B cell (primary cell): ENCODE results near the gene L3MBTL1. TPM values are rescaled to one million over a fixed set of nuclear protein-coding genes. Genes with fewer than 3 reads are reported as not detected.

Experiments used
- ATAC-seq: fragments of 200-7000 bp; cut with Tn5 transposase; one replicate; pipeline ENCODE4 v1.10.0; 2021; ENCODE audit warnings: low read depth, mild to moderate bottlenecking, moderate number of reproducible peaks, moderate library complexity
- CTCF ChIA-PET: fragments of 350-600 bp; sonication (Branson Sonifier 250); formaldehyde crosslinking; loops from one replicate; lab custom pipeline; 2021; ENCODE audit warnings: antibody characterized with exemption, inconsistent platforms; lab: Charles Lee
- POLR2A ChIA-PET: fragments of 350-600 bp; sonication (Branson Sonifier 250); formaldehyde crosslinking; loops from one replicate; lab custom pipeline; 2021; ENCODE audit warnings: antibody characterized with exemption; lab: Charles Lee
- DNase-seq: peaks from one replicate; pipeline ENCODE4 v3.0.0; 2013
- H2AFZ ChIP-seq: 2 replicates; pipeline ENCODE4 v1.6.1; 2012; ENCODE audit warnings: mild to moderate bottlenecking, low read depth, low read length; ENCODE audit not compliant: insufficient read depth, poor library complexity, severe bottlenecking
- H3K27ac ChIP-seq, 2 donors: 1 replicate in 1 of 2; 2 replicates in 1 of 2; pipeline ENCODE4 v1.5.1; 2012 to 2013; ENCODE audit warnings: low read length in 2 of 2, mild to moderate bottlenecking in 2 of 2, moderate library complexity in 1 of 2
- H3K27me3 ChIP-seq, 4 experiments: fragments of 200-600 bp in 1 of 4; sonication (generic) in 1 of 4; replicated peaks in 1 of 4; 1 replicate in 2 of 4; 2 replicates in 2 of 4; pipeline versions ENCODE4 v1.6.1 to v1.7.0; 2013 to 2016; ENCODE audit warnings: low read length in 3 of 4, mild to moderate bottlenecking in 2 of 4, mixed read lengths in 1 of 4, moderate library complexity in 1 of 4; ENCODE audit not compliant: insufficient read depth in 4 of 4, control insufficient read depth in 3 of 4; ENCODE audit errors: control extremely low read depth in 1 of 4
- H3K36me3 ChIP-seq, 2 experiments: replicated peaks in 1 of 2; 1 replicate in 1 of 2; 2 replicates in 1 of 2; pipeline versions ENCODE4 v1.6.1 to v1.7.1; 2013; ENCODE audit warnings: low read length in 1 of 2; ENCODE audit not compliant: insufficient read depth in 2 of 2, control insufficient read depth in 1 of 2; ENCODE audit errors: control extremely low read depth in 1 of 2, extremely low read depth in 1 of 2
- H3K4me1 ChIP-seq, 2 donors: fragments of 200-600 bp in 1 of 2; sonication (generic) in 1 of 2; 1 replicate in 1 of 2; 2 replicates in 1 of 2; pipeline versions ENCODE4 v1.5.1 to v1.6.1; 2013 to 2017; ENCODE audit warnings: low read length in 2 of 2; ENCODE audit not compliant: control insufficient read depth in 2 of 2, insufficient read depth in 2 of 2
- H3K4me2 ChIP-seq: replicated peaks from 2 replicates; pipeline ENCODE3; 2012; ENCODE audit warnings: mild to moderate bottlenecking, low read depth, low read length; ENCODE audit not compliant: poor library complexity, severe bottlenecking
- H3K4me3 ChIP-seq, 5 experiments: fragments of 200-600 bp in 1 of 5; sonication (generic) in 1 of 5; 1 replicate in 3 of 5; 2 replicates in 2 of 5; pipeline versions ENCODE4 v1.5.1 to v1.7.0; 2011 to 2016; ENCODE audit warnings: low read length in 4 of 5, mild to moderate bottlenecking in 4 of 5, low read depth in 2 of 5, control low read depth in 1 of 5, moderate library complexity in 1 of 5; ENCODE audit not compliant: insufficient read depth in 1 of 5; ENCODE audit errors: control extremely low read depth in 1 of 5, extremely low read depth in 1 of 5
- H3K79me2 ChIP-seq: fragments of 200-600 bp; sonication (generic); one replicate; pipeline ENCODE4 v1.6.0; 2016; ENCODE audit warnings: low read length; ENCODE audit not compliant: control insufficient read depth, insufficient read depth
- H3K9ac ChIP-seq: fragments of 200-600 bp; sonication (generic); 2 replicates; pipeline ENCODE4 v1.6.1; 2017; ENCODE audit warnings: mild to moderate bottlenecking, low read length, moderate library complexity
- H3K9me3 ChIP-seq, 3 donors: one replicate each; pipeline versions ENCODE4 v1.6.1 to v1.7.1; 2013; ENCODE audit warnings: low read length in 2 of 3; ENCODE audit not compliant: control insufficient read depth in 2 of 3, insufficient read depth in 1 of 3; ENCODE audit errors: control extremely low read depth in 1 of 3
- H4K20me1 ChIP-seq: 2 replicates; pipeline ENCODE4 v1.6.0; 2012; ENCODE audit warnings: mild to moderate bottlenecking, low read length; ENCODE audit not compliant: insufficient read depth, control insufficient read depth, poor library complexity, severe bottlenecking
- H3K27ac Mint-ChIP-seq: one replicate; pipeline ENCODE4 v1.8.0; 2021; ENCODE audit warnings: mixed read lengths
- H3K27me3 Mint-ChIP-seq: one replicate; pipeline ENCODE4 v1.8.0; 2021; ENCODE audit warnings: mixed read lengths
- H3K4me1 Mint-ChIP-seq: one replicate; pipeline ENCODE4 v1.8.0; 2021; ENCODE audit warnings: mixed read lengths
- H3K4me3 Mint-ChIP-seq: one replicate; pipeline ENCODE4 v1.8.0; 2021; ENCODE audit warnings: mixed read lengths
- H3K9me3 Mint-ChIP-seq: one replicate; pipeline ENCODE4 v1.8.0; 2022; ENCODE audit warnings: mixed read lengths; ENCODE audit not compliant: insufficient read depth
- CTCF ChIP-seq: fragments of 200-600 bp; IDR thresholded peaks from one replicate; pipeline ENCODE4 v1.8.0; 2022; ENCODE audit warnings: antibody characterized with exemption, mild to moderate bottlenecking
- EZH2 ChIP-seq: IDR thresholded peaks from 2 replicates; pipeline ENCODE4 v1.6.1; 2012; ENCODE audit warnings: borderline replicate concordance, low read depth, mild to moderate bottlenecking, moderate library complexity, low read length; ENCODE audit not compliant: insufficient read depth, poor library complexity, severe bottlenecking
- WGBS: methylation state at CpG from one replicate; pipeline ENCODE4 v1.1.5; 2013; ENCODE audit warnings: missing lambda C conversion rate; ENCODE audit not compliant: insufficient coverage; 5-methylcytosine and 5-hydroxymethylcytosine counted together
- intact Hi-C: fragments of 100-400 bp; cut with micrococcal nuclease; formaldehyde crosslinking; loops from one replicate; pipeline ENCODE4 v1.10.0; 2022
- polyA plus RNA-seq: library from polyadenylated mRNA; depleted of rRNA; stranded (reverse); fragments of >200 nt; gene quantifications from 2 replicates; pipeline ENCODE4 v1.2.3, GENCODE V29; 2012
- total RNA-seq, 2 donors: library from RNA; stranded (reverse); fragments of 120-200 nt in 1 of 2; gene quantifications; 1 replicate in 1 of 2; 2 replicates in 1 of 2; pipeline versions ENCODE4 v1.2.3 to v1.2.4, GENCODE V29; 2013 to 2022

The L3MBTL1 gene
- total and polyA plus RNA-seq, 2 donors (not counting 1 experiment from before 2014, with no cell fraction given): 15.6 to 31.4 TPM

- no peak overlapping the region for H3K27ac ChIP-seq
- ChIA-PET CTCF (no interaction called here), POLR2A (no interaction called here)
- no peaks in the 10 kb centered on the region for H3K4me1 ChIP-seq
- H4K20me1 ChIP-seq: no peaks in the 10 kb centered on the region
- H3K27ac Mint-ChIP-seq: no peak overlapping the region
- no peaks in the 10 kb centered on the region for H3K4me1 Mint-ChIP-seq
- H3K9me3 Mint-ChIP-seq: no peaks in the 10 kb centered on the region
- H3K4me3 Mint-ChIP-seq: no peak overlapping the region
- 71% methylated on average over 4 of the region's 5 CpGs for WGBS
- DNase-seq (no peak), ATAC-seq (no peak)
- no peak overlapping the region for H3K4me2 ChIP-seq
- H3K79me2 ChIP-seq: no peaks in the 10 kb centered on the region
- no peaks in the 10 kb centered on the region for H3K27me3 ChIP-seq
- no peak for TF ChIP-seq CTCF
- no peak for TF ChIP-seq EZH2
- no peaks in the 10 kb centered on the region for H3K36me3 ChIP-seq
- no peak overlapping the region for H2AFZ ChIP-seq
- H3K4me3 ChIP-seq: no peak overlapping the region
- H3K9ac ChIP-seq: no peak overlapping the region
- intact Hi-C loops: no loop called here
- no peaks in the 10 kb centered on the region for H3K27me3 Mint-ChIP-seq
- peaks cover 0 to 3% (median under 1%) of the 10 kb centered on the region in 3 donors for H3K9me3 ChIP-seq
Observed at GRCh38 chr20:43525021-43525420, 17.5 kb downstream of the L3MBTL1 start.

- WGBS: 93% methylated on average over 6 of the region's 8 CpGs
Observed at GRCh38 chr20:43528258-43528875, 20.9 kb downstream of the L3MBTL1 start.

More at GRCh38 chr20:43528258-43528875, 20.9 kb downstream of the L3MBTL1 start:
- Mint-ChIP-seq H3K9me3 (no peaks in the 10 kb centered on the region), H3K27me3 (no peaks in the 10 kb centered on the region), H3K27ac (no peak overlapping the region), H3K4me1 (no peaks in the 10 kb centered on the region), H3K4me3 (no peak overlapping the region)
- intact Hi-C loops: no loop called here
- Histone ChIP-seq H3K27me3 (no peaks in the 10 kb centered on the region), H4K20me1 (no peaks in the 10 kb centered on the region), H3K27ac (no peak overlapping the region), H3K9me3 (no peaks in the 10 kb centered on the region), H2AFZ (no peak overlapping the region), H3K36me3 (no peaks in the 10 kb centered on the region), H3K4me3 (no peak overlapping the region), H3K4me2 (no peak overlapping the region), H3K79me2 (no peaks in the 10 kb centered on the region), H3K4me1 (no peaks in the 10 kb centered on the region), H3K9ac (no peak overlapping the region)
- ATAC-seq (no peak), DNase-seq (no peak)
- POLR2A ChIA-PET: no interaction called here
- TF ChIP-seq CTCF (no peak), EZH2 (no peak)
- CTCF ChIA-PET: interaction anchor here (2.7 kb wide), 1 partner anchor 10 kb away, joined by 12 read pairs; no protein-coding TSS in a partner anchor
